ENCODE measurements around the gene FAM24B.
A peak's percentile ranks its signal among the peaks of the same experiment; 100 is the strongest.
"Not testable (repeated sequence)": the region's sequence is repeated elsewhere in the genome, so short reads cannot be mapped to it uniquely, and the experiment has no call there.

FAM24B gene, protein sequence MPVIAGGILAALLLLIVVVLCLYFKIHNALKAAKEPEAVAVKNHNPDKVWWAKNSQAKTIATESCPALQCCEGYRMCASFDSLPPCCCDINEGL

DNA sequence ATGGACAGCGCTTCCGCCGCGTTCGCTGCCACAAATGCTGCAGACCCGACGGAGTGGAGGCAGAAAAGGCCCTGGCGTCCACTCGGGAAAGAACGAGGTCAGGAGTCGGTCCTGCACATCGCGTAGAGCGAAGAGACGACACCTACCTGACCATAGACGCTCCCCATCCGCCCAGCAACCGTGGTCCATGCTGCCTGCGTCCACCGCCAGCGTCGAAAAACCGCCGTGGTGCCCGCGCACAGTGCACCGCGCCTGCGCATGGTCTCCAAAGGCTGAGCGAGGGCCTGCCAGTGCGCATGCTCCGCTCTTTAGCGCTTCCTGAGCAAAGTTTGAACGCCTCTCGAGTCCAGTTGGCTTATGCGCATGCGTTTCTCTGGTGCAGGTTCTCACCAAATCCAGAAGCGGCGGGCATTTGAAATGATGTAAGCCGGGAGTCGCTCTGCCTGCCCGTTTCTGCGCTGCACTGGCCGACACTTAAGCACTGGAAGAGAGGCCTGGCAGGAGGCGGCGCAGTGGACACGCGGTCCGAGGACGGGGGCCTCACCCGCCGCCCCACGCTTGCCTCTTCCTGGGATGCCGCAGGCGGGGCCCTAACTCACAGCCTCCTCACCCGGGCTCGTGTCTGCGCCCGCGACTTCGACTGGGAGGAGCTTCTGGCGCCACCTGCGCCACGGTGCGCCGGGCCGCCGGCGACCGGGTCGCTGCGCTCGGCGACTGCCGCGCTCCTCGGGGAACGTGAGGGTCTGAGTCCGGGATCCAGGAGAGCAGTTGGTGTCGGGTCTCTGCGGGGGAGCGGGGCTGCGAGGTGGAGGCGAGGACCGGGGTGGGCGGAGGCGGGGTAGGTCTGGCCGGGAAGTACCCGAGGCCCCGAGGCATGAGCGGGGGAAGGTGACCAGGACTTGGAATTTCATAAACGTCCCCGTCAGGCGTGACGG, at the start of gene FAM24B:
FAM24B (minus strand) TSS at position 243 of the 935 bp plus-strand sequence. CDS start 29,066 bp downstream, outside the sequence.
- TF ChIP-seq, protein P1, sequence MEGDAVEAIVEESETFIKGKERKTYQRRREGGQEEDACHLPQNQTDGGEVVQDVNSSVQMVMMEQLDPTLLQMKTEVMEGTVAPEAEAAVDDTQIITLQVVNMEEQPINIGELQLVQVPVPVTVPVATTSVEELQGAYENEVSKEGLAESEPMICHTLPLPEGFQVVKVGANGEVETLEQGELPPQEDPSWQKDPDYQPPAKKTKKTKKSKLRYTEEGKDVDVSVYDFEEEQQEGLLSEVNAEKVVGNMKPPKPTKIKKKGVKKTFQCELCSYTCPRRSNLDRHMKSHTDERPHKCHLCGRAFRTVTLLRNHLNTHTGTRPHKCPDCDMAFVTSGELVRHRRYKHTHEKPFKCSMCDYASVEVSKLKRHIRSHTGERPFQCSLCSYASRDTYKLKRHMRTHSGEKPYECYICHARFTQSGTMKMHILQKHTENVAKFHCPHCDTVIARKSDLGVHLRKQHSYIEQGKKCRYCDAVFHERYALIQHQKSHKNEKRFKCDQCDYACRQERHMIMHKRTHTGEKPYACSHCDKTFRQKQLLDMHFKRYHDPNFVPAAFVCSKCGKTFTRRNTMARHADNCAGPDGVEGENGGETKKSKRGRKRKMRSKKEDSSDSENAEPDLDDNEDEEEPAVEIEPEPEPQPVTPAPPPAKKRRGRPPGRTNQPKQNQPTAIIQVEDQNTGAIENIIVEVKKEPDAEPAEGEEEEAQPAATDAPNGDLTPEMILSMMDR (conservative IDR thresholded peaks at IDR 0.05; ENCODE audit: low read depth, low read length): no peak
- peak within 1 kb of the TSS; percentile 61 for H3K4me3 ChIP-seq (ENCODE audit: low read length)
- peak; percentile 92 for DNase-seq (ENCODE audit: low read depth)

DNA sequence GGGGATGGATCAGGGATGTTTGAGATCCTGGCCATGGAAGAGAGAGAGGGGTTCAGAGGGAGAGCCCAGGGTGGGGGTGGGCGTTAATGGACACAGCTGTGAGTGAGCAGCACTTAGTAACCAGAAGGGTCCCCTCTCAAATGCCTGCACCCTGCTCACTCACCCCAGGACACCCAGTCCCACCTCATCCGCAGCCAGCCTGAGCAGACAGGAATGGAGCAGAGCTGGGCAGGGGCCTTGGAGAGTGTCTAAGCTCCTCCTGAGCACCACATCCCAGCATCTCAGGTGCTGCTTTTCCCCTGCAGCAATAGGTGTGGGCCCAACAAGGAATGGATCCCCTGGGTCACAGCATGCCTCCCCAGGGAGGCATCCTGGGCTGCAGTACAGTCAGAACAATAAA, 36.3 kb upstream of the FAM24B start:
- no peak overlapping the region for H3K4me3 ChIP-seq (ENCODE audit: low read length)
- DNase-seq (ENCODE audit: low read depth): no peak
- TF ChIP-seq, protein P1 (conservative IDR thresholded peaks at IDR 0.05; ENCODE audit: low read depth, low read length): no peak

DNA sequence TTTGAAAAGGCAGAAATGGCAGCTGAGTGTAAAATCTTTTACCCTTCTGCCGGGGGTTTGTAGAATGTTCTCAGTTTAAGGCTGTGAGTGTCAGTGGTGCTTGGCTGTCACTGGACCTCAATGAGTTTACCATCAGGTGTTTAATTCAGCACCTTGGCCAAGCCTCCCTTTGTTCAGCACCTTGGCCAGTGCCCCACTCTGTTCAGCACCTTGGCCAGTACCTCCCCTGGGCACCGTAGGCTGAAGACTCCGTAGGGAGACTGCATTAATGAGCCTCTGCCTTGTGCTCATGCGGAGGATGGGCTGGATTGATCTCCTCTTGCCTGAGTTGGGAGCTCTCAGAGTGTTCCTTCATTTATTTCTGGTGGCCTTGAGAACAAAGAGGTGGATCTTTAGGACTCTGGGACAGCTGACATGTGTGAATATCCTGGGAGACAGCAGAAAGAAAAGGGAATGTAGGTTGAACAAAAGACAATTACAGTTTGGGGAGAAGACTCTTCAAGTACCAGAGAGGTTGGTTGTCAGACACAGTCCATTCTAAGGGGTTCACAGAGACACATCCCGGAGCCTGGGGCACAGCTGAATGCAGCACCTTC, 32.6 kb upstream of the FAM24B start:
- H3K4me3 ChIP-seq (ENCODE audit: low read length): no peak overlapping the region
- peak; percentile 22 for DNase-seq (ENCODE audit: low read depth)
- TF ChIP-seq, protein P1 (conservative IDR thresholded peaks at IDR 0.05; ENCODE audit: low read depth, low read length): no peak

DNA sequence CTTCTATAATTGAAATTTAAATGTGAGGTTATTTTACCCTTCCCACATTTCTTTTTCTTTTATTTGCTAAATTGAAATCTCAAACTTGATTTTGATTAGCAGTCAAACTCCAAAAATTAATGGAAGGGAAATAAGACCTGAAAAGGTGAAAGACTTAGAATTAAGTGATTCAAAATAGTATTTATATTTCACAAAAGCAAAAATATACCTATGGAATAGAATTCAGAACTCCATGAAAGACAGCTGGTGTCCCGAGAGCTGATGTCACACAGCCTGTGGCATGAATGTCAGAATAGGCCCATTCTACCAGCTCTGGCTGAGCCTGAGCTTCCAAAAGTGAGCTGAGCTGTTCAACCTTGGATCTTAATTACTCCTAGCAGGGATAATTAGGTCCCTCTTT, 30.9 kb upstream of the FAM24B start, which contains the start of gene FAM24A:
FAM24A (plus strand) TSS at position 301 of the 400 bp plus-strand sequence. CDS start 1,025 bp downstream, outside the sequence.
- H3K4me3 ChIP-seq (ENCODE audit: low read length): no peak within 1 kb of the TSS
- no peak for DNase-seq (ENCODE audit: low read depth)
- TF ChIP-seq, protein P1 (conservative IDR thresholded peaks at IDR 0.05; ENCODE audit: low read depth, low read length): no peak

DNA sequence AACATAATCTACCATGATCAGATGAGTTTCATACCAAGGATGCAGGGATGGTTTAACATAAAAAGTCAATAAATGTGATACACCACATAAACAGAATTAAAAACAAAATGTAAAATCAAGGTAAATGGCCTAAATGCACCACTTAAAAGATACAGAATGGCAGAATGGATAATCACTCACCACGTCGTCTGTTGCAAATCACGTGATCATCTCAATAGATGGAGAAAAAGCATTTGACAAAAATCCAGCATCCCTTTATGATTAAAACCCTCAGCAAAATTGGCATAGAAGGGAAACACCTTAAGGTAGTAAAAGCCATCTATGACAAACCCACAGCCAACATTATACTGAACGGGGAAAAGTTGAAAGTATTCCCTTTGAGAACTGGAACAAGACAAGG, 24.5 kb upstream of the FAM24B start:
- H3K4me3 ChIP-seq (ENCODE audit: low read length); DNase-seq (ENCODE audit: low read depth): not testable (repeated sequence)

DNA sequence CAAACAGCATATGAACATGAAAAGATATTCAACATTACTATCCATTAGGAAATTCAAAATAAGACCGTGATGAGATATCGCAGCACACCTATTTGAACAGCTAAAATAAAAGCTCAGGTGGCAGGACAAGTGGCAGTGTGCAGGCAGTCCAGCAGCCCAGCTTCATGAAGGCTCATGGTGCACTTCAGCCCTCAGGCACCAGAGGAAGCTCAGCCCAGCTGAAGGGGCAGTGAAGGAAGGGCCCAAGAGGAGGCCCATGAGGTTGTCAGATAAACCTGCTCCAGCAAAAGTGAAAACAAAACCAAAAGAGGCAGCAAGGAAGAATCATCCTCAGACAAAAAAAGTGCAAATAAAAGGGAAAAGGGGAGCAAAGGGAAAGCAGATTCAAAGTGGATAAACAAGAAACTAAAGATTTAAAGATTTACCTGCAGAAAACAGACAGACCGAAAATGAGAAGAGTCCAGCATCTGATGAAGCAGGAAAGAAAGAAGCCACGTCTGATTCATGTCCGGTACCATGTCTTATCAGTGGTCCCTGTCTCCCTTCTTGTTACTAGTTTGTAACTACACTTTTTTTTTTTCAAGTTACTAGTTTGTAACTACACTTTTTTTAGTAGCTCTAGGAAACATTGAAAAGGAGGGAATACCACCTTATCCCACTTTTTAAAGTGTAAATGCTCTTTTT, 15.0 kb upstream of the FAM24B start:
- H3K4me3 ChIP-seq (ENCODE audit: low read length): no peak overlapping the region
- no peak for DNase-seq (ENCODE audit: low read depth)
- TF ChIP-seq, protein P1 (conservative IDR thresholded peaks at IDR 0.05; ENCODE audit: low read depth, low read length): no peak

DNA sequence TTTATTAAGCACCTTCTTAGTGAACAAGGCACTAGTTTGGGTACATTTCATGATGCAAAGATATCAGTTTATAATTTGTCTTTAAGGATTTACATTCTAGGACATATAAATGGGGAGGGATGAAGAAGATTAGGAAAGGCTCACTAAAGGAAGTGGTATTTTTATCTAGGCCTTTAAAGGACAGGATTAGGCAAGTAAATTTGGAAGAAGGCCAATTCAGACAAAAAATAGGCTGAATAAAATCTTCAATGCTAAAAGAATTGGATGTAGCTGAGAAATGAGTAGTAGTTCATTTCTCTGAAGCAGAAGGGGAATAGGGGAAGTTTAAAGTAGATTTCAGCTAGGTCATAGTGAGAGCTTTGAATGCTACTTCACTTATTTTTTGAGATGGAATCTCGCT, 4.8 kb upstream of the FAM24B start:
- H3K4me3 ChIP-seq (ENCODE audit: low read length): no peak overlapping the region
- DNase-seq (ENCODE audit: low read depth): no peak
- TF ChIP-seq, protein P1 (conservative IDR thresholded peaks at IDR 0.05; ENCODE audit: low read depth, low read length): no peak
